ENCODE results near the gene LRRTM1.

Gene LRRTM1

DNA sequence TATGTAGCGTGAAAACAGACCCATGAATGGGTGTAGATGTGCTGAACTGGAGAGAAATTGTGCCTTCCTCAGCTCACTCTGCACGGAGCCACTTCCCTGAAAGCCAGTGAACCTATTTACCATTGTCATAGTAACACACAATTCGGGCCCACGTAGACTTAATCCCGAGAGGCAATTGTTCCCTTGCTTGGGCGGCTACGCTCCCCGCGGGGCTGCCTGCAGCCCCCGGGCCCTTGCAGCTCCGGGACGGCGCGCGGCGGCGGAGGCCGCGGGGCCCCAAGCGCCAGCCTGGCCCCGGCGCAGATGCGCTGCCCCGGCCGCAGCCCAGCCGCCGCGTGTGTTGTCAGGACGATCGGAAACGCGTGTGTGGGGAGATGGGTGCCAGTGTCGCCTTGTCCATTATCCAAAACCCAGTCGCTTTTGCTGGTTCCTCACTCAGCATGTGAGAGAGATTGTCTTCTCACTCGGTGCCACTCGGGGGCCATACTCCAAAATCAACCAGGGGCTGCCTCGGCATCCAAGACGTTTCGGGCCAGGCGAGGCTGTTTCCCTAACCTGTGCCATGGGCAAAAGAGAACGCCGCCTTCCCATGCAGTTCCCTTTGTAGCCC lies 17.9 kb upstream of the LRRTM1 start (continued):
- TF ChIP-seq, protein P1, sequence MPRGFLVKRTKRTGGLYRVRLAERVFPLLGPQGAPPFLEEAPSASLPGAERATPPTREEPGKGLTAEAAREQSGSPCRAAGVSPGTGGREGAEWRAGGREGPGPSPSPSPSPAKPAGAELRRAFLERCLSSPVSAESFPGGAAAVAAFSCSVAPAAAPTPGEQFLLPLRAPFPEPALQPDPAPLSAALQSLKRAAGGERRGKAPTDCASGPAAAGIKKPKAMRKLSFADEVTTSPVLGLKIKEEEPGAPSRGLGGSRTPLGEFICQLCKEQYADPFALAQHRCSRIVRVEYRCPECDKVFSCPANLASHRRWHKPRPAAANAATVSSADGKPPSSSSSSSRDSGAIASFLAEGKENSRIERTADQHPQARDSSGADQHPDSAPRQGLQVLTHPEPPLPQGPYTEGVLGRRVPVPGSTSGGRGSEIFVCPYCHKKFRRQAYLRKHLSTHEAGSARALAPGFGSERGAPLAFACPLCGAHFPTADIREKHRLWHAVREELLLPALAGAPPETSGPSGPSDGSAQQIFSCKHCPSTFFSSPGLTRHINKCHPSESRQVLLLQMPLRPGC (tag by site-specific recombination; IDR thresholded peaks at IDR 0.05) = no peak
- TF ChIP-seq ZNF654 (tag by site-specific recombination; IDR thresholded peaks at IDR 0.05; ENCODE audit: low read depth) (no peak), ZNF266 (tag by site-specific recombination; IDR thresholded peaks at IDR 0.05; ENCODE audit: low read depth) (no peak), ZNF23 (tag by site-specific recombination; IDR thresholded peaks at IDR 0.05; ENCODE audit: borderline replicate concordance) (no peak), ZNF473 (tag by site-specific recombination; IDR thresholded peaks at IDR 0.05) (no peak), ZNF19 (tag by site-specific recombination; IDR thresholded peaks at IDR 0.05; ENCODE audit: low read depth) (no peak), ZNF561 (tag by site-specific recombination; IDR thresholded peaks at IDR 0.05; ENCODE audit: borderline replicate concordance) (no peak)
- TF ChIP-seq, protein P2, sequence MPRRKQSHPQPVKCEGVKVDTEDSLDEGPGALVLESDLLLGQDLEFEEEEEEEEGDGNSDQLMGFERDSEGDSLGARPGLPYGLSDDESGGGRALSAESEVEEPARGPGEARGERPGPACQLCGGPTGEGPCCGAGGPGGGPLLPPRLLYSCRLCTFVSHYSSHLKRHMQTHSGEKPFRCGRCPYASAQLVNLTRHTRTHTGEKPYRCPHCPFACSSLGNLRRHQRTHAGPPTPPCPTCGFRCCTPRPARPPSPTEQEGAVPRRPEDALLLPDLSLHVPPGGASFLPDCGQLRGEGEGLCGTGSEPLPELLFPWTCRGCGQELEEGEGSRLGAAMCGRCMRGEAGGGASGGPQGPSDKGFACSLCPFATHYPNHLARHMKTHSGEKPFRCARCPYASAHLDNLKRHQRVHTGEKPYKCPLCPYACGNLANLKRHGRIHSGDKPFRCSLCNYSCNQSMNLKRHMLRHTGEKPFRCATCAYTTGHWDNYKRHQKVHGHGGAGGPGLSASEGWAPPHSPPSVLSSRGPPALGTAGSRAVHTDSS (tag by site-specific recombination; IDR thresholded peaks at IDR 0.05) = no peak

DNA sequence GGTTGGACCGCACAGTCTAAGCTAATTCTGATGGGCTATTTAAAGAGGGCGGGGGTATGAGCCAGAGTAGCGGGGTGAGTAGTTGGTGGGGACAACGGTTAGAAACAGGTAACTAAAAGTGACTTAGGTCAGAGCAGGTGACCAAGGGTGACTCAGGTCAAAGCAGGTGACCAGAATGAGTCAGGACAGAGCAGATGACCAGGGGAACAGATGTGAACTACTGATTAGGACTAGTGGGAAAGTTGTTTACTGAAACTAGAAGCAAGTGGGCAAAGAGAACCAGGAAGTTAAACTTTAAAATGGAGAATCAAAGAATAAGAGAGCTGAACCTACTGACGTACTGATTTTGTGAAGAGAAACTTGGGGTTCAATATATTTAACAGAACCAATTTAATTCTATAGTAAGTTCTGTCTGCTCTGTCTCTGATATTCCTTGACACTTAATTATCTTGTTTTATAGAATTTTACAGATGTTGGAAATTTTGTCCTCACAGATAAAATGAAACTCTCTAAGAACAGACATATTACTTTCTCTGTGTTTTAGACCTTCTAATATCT lies 7.8 kb upstream of the LRRTM1 start:
- Histone ChIP-seq H3K4me1 (ENCODE audit: control insufficient read depth, insufficient read depth, low read length) (no peaks in the 10 kb centered on the region), H3K4me3 (ENCODE audit: low read depth, low read length) (no peak overlapping the region), H3K36me3 (ENCODE audit: control insufficient read depth in 2 of 2, insufficient read depth in 1 of 2, low read length in 2 of 2) (no peaks in the 10 kb centered on the region), H3K27ac (ENCODE audit: extremely low read depth, low read depth, low read length) (no peak overlapping the region), H3K9me3 (ENCODE audit: control insufficient read depth, insufficient read depth, low read depth, low read length) (no peaks in the 10 kb centered on the region)
- TF ChIP-seq ZNF747 (tag by site-specific recombination; IDR thresholded peaks at IDR 0.05) (no peak), SCRT2 (tag by site-specific recombination; IDR thresholded peaks at IDR 0.05) (no peak), ZNF530 (tag by site-specific recombination; IDR thresholded peaks at IDR 0.05; ENCODE audit: low read depth) (no peak), ZNF239 (tag by site-specific recombination; IDR thresholded peaks at IDR 0.05) (no peak), ZNF354C (tag by site-specific recombination; IDR thresholded peaks at IDR 0.05; ENCODE audit: borderline replicate concordance, low read depth) (no peak), ZNF785 (tag by site-specific recombination; IDR thresholded peaks at IDR 0.05) (no peak)
- TF ChIP-seq, protein P3, sequence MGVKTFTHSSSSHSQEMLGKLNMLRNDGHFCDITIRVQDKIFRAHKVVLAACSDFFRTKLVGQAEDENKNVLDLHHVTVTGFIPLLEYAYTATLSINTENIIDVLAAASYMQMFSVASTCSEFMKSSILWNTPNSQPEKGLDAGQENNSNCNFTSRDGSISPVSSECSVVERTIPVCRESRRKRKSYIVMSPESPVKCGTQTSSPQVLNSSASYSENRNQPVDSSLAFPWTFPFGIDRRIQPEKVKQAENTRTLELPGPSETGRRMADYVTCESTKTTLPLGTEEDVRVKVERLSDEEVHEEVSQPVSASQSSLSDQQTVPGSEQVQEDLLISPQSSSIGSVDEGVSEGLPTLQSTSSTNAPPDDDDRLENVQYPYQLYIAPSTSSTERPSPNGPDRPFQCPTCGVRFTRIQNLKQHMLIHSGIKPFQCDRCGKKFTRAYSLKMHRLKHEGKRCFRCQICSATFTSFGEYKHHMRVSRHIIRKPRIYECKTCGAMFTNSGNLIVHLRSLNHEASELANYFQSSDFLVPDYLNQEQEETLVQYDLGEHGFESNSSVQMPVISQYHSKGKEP (tag by site-specific recombination; IDR thresholded peaks at IDR 0.05) = no peak
- TF ChIP-seq, protein P4, sequence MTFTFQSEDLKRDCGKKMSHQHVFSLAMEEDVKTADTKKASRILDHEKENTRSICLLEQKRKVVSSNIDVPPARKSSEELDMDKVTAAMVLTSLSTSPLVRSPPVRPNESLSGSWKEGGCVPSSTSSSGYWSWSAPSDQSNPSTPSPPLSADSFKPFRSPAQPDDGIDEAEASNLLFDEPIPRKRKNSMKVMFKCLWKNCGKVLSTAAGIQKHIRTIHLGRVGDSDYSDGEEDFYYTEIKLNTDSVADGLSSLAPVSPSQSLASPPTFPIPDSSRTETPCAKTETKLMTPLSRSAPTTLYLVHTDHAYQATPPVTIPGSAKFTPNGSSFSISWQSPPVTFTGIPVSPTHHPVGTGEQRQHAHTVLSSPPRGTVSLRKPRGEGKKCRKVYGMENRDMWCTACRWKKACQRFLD (tag by site-specific recombination; IDR thresholded peaks at IDR 0.05) = no peak
- TF ChIP-seq, protein P5, sequence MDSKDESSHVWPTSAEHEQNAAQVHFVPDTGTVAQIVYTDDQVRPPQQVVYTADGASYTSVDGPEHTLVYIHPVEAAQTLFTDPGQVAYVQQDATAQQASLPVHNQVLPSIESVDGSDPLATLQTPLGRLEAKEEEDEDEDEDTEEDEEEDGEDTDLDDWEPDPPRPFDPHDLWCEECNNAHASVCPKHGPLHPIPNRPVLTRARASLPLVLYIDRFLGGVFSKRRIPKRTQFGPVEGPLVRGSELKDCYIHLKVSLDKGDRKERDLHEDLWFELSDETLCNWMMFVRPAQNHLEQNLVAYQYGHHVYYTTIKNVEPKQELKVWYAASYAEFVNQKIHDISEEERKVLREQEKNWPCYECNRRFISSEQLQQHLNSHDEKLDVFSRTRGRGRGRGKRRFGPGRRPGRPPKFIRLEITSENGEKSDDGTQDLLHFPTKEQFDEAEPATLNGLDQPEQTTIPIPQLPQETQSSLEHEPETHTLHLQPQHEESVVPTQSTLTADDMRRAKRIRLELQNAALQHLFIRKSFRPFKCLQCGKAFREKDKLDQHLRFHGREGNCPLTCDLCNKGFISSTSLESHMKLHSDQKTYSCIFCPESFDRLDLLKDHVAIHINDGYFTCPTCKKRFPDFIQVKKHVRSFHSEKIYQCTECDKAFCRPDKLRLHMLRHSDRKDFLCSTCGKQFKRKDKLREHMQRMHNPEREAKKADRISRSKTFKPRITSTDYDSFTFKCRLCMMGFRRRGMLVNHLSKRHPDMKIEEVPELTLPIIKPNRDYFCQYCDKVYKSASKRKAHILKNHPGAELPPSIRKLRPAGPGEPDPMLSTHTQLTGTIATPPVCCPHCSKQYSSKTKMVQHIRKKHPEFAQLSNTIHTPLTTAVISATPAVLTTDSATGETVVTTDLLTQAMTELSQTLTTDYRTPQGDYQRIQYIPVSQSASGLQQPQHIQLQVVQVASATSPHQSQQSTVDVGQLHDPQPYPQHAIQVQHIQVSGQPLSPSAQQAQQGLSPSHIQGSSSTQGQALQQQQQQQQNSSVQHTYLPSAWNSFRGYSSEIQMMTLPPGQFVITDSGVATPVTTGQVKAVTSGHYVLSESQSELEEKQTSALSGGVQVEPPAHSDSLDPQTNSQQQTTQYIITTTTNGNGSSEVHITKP (tag by site-specific recombination; IDR thresholded peaks at IDR 0.05) = no peak
- POLR2A ChIA-PET = no interaction called here
- CTCF ChIA-PET = no interaction called here
